Aorta (tissue), 5 donors: ENCODE data around the gene BRF1. TPM values are rescaled to one million over a fixed set of nuclear protein-coding genes. Genes with fewer than 3 reads are reported as not detected.

Source experiments
- ATAC-seq: fragments of 200-7000 bp; cut with Tn5 transposase; one replicate; pipeline ENCODE4 v1.9.1; 2022; ENCODE audit warnings: moderate library complexity; ENCODE audit not compliant: low FRiP score
- DNase-seq, 2 donors: peaks; one replicate each; pipeline ENCODE4 v3.0.0-alpha.2; 2020
- H3K27ac ChIP-seq, 2 donors: one replicate each; pipeline ENCODE4 v1.5.1; 2013; ENCODE audit warnings: low read length in 2 of 2, mild to moderate bottlenecking in 2 of 2, moderate library complexity in 2 of 2, control low read depth in 1 of 2, inconsistent platforms in 1 of 2, low read depth in 1 of 2
- H3K27me3 ChIP-seq, 2 donors: one replicate each; pipeline ENCODE4 v1.6.1; 2013; ENCODE audit warnings: control low read depth in 1 of 2, low read length in 1 of 2, mild to moderate bottlenecking in 1 of 2, moderate library complexity in 1 of 2; ENCODE audit not compliant: insufficient read depth in 2 of 2, control insufficient read depth in 1 of 2
- H3K36me3 ChIP-seq, 2 donors: one replicate each; pipeline ENCODE4 v1.6.1; 2013; ENCODE audit warnings: control low read depth in 1 of 2, low read length in 1 of 2, mild to moderate bottlenecking in 1 of 2; ENCODE audit not compliant: insufficient read depth in 2 of 2, control insufficient read depth in 1 of 2
- H3K4me1 ChIP-seq, 2 donors: one replicate each; pipeline ENCODE4 v1.6.1; 2013; ENCODE audit warnings: low read length in 2 of 2, control low read depth in 1 of 2, mild to moderate bottlenecking in 1 of 2, moderate library complexity in 1 of 2; ENCODE audit not compliant: insufficient read depth in 2 of 2, control insufficient read depth in 1 of 2
- H3K4me3 ChIP-seq, 2 donors: one replicate each; pipeline ENCODE4 v1.5.1; 2013; ENCODE audit warnings: low read length in 2 of 2, control low read depth in 1 of 2, mild to moderate bottlenecking in 1 of 2
- H3K9me3 ChIP-seq: one replicate; pipeline ENCODE4 v1.6.1; 2013; ENCODE audit warnings: mild to moderate bottlenecking, low read length; ENCODE audit not compliant: control insufficient read depth
- WGBS, 2 donors: extraction: QIAGEN DNeasy Blood & Tissue Kit; methylation state at CpG; one replicate each; pipeline ENCODE4 v1.1.7; 2013; 5-methylcytosine and 5-hydroxymethylcytosine counted together
- intact Hi-C, 2 donors: fragments of 100-400 bp; cut with DNase I; formaldehyde crosslinking; loops; one replicate each; pipeline versions ENCODE4 v1.14.2 to v1.15.0; 2022
- long read RNA-seq, 2 donors: library from polyadenylated mRNA; unstranded; transcript quantifications; one replicate each; pipeline ENCODE4 v2.0.0, GENCODE V29; 2020 to 2021
- polyA plus RNA-seq, 2 donors: library from polyadenylated mRNA; stranded (reverse); fragments of 200-250 nt; gene quantifications; one replicate each; pipeline ENCODE4 v1.2.3, GENCODE V29; 2013
- total RNA-seq, 2 donors: library from RNA; stranded (reverse); fragmentation: NEBNext Ultra II Directional; extraction: Animal tissue kit (Norgen Biotek cat#: 25700); gene quantifications; one replicate each; pipeline ENCODE4 v1.2.1, GENCODE V29; 2021
- donor health status: healthy with polysubstance abuse.
- donor health status: Bipolar disorder and iron deficiency.
- donor health status: DM: no; HTN: no; CAD: no.
- donor health status: DM: no; HTN: no; CAD: no.
- donor health status: DM: yes; HTN: yes; CAD: no.

BRF1 gene, protein sequence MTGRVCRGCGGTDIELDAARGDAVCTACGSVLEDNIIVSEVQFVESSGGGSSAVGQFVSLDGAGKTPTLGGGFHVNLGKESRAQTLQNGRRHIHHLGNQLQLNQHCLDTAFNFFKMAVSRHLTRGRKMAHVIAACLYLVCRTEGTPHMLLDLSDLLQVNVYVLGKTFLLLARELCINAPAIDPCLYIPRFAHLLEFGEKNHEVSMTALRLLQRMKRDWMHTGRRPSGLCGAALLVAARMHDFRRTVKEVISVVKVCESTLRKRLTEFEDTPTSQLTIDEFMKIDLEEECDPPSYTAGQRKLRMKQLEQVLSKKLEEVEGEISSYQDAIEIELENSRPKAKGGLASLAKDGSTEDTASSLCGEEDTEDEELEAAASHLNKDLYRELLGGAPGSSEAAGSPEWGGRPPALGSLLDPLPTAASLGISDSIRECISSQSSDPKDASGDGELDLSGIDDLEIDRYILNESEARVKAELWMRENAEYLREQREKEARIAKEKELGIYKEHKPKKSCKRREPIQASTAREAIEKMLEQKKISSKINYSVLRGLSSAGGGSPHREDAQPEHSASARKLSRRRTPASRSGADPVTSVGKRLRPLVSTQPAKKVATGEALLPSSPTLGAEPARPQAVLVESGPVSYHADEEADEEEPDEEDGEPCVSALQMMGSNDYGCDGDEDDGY
- total RNA-seq (10 to 100 TPM; 25.2 to 44.3 TPM), polyA plus RNA-seq (10 to 100 TPM in 1 of 2 donors, 1 to 10 TPM in 1; 7.1 to 34.1 TPM)
- long read RNA-seq, donor 1, partial matches to known transcripts, result 31 of 43 reads
- long read RNA-seq, donor 1, other reads (novel, unspliced or antisense), result 10 of 43 reads
- long read RNA-seq, donor 2, transcript BRF1-211 (18 exons, 3,358 nt), result major isoform, 7 of 20 reads
- long read RNA-seq, donor 2, partial matches to known transcripts, result 9 of 20 reads
- long read RNA-seq, donor 2, other reads (novel, unspliced or antisense), result 4 of 20 reads

DNA sequence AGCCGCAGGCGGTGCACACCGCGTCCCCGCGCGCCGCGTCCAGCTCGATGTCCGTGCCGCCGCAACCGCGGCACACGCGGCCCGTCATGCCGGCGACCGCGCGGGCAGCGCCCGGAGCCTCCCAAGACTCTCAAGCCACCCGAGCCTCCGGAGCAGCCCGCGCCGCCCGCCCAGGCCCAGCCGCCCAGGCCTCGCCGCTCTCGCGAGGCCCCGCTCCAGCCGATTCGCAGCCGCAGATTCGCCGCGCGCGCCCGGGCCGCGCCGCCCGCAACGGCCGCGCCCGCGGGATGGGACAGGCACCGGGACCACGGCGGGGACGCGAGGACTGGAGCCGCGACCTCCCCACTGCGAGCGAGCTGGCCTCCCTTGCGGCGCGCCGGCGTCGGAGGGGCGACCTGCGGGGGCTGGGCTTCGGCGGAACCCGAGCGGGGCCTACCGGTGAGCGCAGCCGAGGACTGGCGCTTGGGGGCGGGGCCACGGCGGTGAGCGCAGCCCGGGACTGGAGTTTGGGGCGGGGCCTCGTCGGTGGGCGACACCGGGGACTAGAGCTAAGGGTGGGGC, at the start of gene BRF1:
Gene BRF1 (minus strand): TSS at position 460 of the 561 bp plus-strand sequence. CDS start 372 bp downstream, at position 88.
- DNase-seq, result peak; percentile 97 to 98
- ATAC-seq, result peak; percentile 97
- intact Hi-C loops, result loop anchor here in 1 of 2 donors (2.0 to 10.0 kb wide), 4 partner anchors 14 to 613 kb away; partner anchors contain the start of genes BTBD6, INF2, PACS2 and TEDC1
- Histone ChIP-seq H3K4me3 (peak within 1 kb of the TSS; percentile 52 to 76), H3K4me1 (no peaks in the 10 kb centered on the region), H3K27me3 (no peaks in the 10 kb centered on the region), H3K27ac (peak within 1 kb of the TSS in 1 of 2 donors; percentile 83), H3K36me3 (no peaks in the 10 kb centered on the region), H3K9me3 (no peaks in the 10 kb centered on the region)
- 0 to 1% methylated on average over 67 to 90 of the region's 90 CpGs for WGBS, 2 donors

DNA sequence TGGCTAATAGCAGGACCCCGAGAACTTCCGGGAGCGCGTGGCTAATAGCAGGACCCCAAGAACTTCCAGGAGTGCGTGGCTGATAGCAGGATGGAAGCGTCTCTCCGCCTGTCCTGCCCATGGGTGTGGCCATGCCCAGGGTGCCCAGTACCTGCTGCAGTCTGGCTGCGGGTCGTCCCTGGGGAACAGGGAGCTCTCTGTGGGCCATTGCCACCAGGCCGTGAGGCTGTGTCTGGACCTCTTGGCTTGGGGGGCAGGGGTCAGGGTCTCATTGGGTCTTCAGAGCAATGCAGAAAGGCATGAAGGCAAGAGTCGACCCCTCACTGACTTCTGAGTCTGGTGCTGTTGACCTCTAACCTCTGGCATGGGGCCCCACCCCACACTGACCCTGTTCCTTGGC, 49.2 kb upstream of the BRF1 start:
- Histone ChIP-seq H3K9me3 (no peaks in the 10 kb centered on the region), H3K4me3 (no peak overlapping the region), H3K36me3 (no peaks in the 10 kb centered on the region), H3K27ac (no peak overlapping the region), H3K4me1 (no peaks in the 10 kb centered on the region), H3K27me3 (no peaks in the 10 kb centered on the region)
- intact Hi-C loops, result loop anchor here in 1 of 2 donors (5.0 kb wide), 1 partner anchor 258 kb away; no protein-coding TSS in a partner anchor
- WGBS, 2 donors, result 87 to 90% methylated on average over 11 of the region's 11 CpGs
- peak in 1 of 2 donors; percentile 38 for DNase-seq
- no peak for ATAC-seq

DNA sequence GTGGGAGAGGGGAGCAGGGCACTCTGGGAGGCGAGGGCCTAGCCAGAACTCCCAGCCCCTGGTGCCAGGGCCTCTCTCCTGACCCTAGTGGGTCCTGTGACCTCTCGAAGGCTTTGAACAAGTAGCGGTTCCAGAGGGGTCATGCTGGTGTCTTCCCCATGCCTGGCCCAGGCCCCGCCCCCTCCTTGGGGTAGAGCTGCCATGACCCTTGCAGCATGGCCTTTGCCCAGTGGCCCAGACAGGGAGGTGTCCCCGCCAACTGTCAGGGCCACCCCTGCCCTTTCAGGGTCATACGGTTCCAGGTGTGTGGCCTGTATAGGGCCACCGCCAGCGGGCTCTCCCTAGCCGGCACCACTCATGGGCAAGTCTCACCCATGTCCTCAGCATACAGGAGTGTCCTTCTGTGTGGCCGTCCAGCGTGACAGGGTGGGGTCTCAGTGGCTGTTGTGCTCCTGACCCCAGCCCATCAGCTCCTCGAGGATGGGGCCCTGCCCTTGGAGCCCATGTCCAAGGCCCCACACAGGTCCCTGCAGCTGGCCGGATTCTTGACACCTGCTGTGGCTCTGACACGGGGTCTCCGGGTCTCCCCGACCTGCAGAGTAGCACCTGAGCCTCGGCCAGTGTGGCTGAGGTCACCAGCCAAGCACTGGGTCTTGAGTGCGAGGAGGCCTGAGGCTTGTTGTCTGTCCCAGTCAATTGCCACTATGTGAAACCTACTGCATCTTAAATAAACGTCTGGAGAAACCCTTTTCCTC, 48.3 kb upstream of the BRF1 start:
- DNase-seq, result peak in 1 of 2 donors; percentile 43
- no peaks in the 10 kb centered on the region for H3K27me3 ChIP-seq
- ATAC-seq, result peak; percentile 8
- intact Hi-C loops, result no loop called here
- 90 to 91% methylated on average over 19 of the region's 19 CpGs for WGBS, 2 donors
- H3K4me1 ChIP-seq, result no peaks in the 10 kb centered on the region
- no peak overlapping the region for H3K27ac ChIP-seq
- H3K36me3 ChIP-seq, result no peaks in the 10 kb centered on the region
- H3K9me3 ChIP-seq, result no peaks in the 10 kb centered on the region
- H3K4me3 ChIP-seq, result no peak overlapping the region

DNA sequence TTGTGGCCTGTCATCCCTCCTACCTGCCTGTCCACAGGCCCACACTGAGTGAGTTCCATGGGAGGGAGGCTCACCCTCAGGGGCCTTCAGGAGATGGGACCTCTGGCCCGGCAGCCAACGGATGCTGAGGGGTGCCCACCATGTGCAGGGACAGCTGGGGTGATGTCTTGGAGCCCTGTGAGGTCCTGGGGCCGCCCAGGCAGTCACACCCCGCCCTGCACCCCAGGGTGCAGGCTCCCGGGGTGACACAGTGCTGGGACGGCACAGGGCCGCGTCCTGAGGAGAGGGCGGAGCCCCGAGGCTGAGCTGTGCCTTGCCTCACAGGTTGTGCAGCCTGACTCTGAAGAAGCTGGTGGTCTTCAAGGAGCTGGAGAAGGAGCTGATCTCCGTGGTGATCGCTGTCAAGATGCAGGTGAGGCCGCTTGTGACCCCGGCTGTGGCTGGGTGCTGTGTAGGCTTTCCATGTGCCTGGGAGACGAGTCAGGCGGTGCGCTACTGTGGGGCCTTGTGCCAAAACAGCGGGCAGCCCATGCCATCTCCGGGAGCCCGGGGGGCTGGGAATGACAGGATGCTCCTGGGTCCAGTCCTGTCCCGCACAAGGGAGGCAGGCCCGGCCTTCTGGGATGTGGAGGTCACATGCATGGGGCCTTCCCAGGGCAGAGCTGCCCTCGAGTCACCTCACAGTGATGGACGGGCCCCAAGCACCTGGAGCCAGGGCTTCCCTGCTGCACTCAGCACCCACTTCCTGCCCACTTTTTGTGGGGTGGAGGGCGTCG, 47.6 kb upstream of the BRF1 start:
- intact Hi-C loops, result no loop called here
- Histone ChIP-seq H3K36me3 (no peaks in the 10 kb centered on the region), H3K27ac (no peak overlapping the region), H3K4me3 (no peak overlapping the region), H3K27me3 (no peaks in the 10 kb centered on the region), H3K9me3 (no peaks in the 10 kb centered on the region), H3K4me1 (no peaks in the 10 kb centered on the region)
- 87% methylated on average over 23 to 26 of the region's 26 CpGs for WGBS, 2 donors
- ATAC-seq, result no peak
- DNase-seq, result peak in 1 of 2 donors; percentile 50

DNA sequence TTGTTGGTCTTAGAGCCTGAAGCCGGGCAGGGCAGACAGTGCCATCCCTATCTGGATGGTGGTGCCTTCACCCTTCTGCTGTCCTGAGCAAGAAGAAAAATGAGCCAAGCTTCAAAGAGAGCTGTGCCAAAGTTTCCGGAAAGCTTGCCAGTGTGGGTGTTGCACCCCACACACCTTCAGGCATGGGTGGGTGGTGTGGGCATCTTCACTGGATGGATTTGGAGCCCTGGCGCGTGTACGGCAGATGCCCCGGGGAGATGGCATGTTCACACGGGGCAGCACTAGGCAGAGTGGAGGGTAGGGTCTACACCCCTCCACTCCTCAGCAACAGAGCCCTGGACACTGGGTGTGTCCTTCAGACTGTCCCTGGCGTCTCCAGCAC, 46.8 kb upstream of the BRF1 start:
- Histone ChIP-seq H3K4me3 (no peak overlapping the region), H3K27me3 (no peaks in the 10 kb centered on the region), H3K36me3 (no peaks in the 10 kb centered on the region), H3K9me3 (no peaks in the 10 kb centered on the region), H3K27ac (no peak overlapping the region), H3K4me1 (no peaks in the 10 kb centered on the region)
- ATAC-seq, result no peak
- 77 to 80% methylated on average over 8 of the region's 8 CpGs for WGBS, 2 donors
- intact Hi-C loops, result no loop called here
- no peak for DNase-seq

DNA sequence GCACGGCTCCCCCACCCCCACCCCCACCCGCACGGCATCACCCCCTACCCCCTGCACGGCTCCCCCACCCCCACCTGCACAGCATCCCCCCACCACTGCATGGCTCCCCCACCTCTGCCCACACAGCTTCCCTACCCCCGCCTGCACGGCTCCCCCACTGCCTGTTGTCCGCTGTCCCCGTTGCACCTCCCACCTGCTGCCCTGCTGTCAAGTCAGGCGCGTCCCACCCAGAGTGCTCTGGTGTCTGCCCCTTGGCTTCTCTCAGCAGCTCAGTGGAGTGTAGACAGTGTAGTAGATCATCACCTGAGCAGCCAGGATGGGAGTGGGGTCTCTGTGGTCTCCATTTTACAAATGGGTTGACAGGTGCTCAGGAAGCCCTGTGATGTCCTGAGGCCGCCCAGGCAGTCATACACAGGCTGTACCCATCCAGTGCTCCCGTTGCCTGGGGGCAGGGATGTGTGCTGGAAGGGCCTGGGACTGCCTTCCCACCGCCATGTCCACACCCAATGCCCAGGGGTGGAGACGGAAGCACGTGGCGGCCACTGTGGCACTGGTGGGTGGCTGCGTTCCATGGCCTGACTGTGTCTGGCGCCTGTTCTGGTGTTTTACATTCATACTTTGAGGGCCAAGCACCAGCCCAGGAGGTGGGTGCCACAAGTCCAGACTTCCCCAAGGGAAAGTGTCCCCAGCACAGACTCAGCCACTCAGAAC, 46.2 kb upstream of the BRF1 start:
- DNase-seq (peak in 1 of 2 donors; percentile 38), ATAC-seq (no peak)
- H3K36me3 ChIP-seq, result no peaks in the 10 kb centered on the region
- intact Hi-C loops, result no loop called here
- H3K4me3 ChIP-seq, result no peak overlapping the region
- H3K27me3 ChIP-seq, result no peaks in the 10 kb centered on the region
- no peaks in the 10 kb centered on the region for H3K4me1 ChIP-seq
- H3K9me3 ChIP-seq, result no peaks in the 10 kb centered on the region
- 78 to 84% methylated on average over 13 to 18 of the region's 18 CpGs for WGBS, 2 donors
- no peak overlapping the region for H3K27ac ChIP-seq

DNA sequence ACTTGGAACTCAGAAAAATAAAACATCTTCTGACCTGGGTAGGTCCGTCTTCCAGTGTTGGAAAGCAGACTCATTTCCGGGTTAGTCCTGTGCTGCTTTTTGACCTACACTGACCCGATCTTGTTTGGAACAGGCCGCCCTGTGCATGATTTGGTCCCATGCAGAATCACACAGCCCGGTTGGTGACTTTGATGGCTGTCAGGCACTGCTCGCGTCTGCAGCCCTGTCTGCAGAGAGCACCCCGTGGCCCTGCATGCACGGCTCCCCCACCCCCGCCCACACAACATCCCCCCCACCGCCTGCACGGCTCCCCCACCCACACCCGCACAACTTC, 45.4 kb upstream of the BRF1 start:
- H3K27me3 ChIP-seq, result no peaks in the 10 kb centered on the region
- DNase-seq, result no peak
- WGBS, 2 donors, result 83 to 87% methylated on average over 13 of the region's 13 CpGs
- intact Hi-C loops, result no loop called here
- no peaks in the 10 kb centered on the region for H3K36me3 ChIP-seq
- H3K9me3 ChIP-seq, result no peaks in the 10 kb centered on the region
- no peak overlapping the region for H3K4me3 ChIP-seq
- H3K4me1 ChIP-seq, result no peaks in the 10 kb centered on the region
- no peak for ATAC-seq
- no peak overlapping the region for H3K27ac ChIP-seq
